Activated gamma-delta T cell treated with Interleukin-2 at 50 U/mL for 16 hours (primary cell): ENCODE data around the gene MRPS24.
"Not testable (repeated sequence)": the region's sequence is repeated elsewhere in the genome, so short reads cannot be mapped to it uniquely, and the experiment has no call there.

Experiments
- DNase-seq: peaks from one replicate; pipeline ENCODE4 v3.0.0-alpha.2; 2020

Gene MRPS24

DNA sequence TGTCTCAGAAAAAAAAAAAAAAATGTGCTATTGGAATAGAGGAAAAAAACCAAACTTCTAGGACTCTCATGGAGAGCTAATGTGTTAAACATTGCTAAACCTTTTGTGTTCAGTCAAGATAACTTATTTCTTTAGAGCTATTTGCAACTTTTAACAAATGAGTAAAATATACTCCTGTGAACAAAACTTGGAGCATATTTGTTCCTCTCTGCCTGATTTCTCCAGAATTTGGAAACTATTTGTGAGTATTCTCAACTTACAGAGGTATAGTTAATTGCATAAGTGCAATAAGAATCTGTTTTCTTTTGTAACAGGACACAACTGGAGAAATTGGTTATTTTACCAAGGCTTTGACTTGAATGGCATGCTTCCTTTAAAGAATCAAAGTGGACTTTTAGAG, 38.4 kb downstream of the MRPS24 start:
- DNase-seq = not testable (repeated sequence)

DNA sequence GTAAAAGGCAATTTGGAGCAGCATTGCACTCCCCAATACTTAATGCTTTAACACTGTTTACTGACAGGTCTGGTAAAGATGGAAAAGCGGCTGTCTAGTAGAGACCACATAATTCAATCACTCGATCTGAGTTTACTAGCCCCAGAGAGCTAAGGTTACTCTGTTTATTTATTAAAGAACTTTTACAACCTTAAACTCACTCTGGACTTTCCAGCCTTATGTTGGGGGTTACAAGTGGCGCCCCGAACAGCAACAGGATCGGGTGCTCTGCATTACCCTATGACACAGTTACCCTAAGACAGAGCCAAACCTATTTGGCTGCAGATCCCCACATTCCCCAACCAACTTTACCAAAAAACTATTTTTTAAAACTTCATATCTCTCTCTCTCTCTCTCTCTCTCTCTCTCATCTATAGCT, 43.9 kb downstream of the MRPS24 start:
- no peak for DNase-seq

DNA sequence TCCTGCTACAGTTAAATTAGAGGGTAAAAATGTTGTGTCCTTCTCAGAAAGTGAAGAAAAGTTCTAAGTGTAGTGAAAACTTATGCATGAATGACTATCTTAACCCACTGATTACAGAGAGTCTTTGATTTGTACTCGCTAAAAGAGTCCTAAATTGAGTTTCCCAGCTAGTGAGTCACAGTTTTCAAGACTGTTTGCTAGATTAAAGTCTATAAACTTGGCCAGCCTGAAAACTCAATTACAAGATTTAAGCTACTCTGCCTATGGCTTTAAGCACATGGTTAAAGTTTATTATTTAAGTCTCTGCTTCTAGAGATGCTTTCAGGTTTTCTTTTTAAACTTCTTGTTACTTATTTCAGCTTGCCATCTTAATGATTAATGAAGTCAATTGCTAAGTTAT, 44.4 kb downstream of the MRPS24 start:
- no peak for DNase-seq

GRCh38 chr7:43824513-43824912, 44.8 kb downstream of the MRPS24 start:
- not testable (repeated sequence) for DNase-seq

DNA sequence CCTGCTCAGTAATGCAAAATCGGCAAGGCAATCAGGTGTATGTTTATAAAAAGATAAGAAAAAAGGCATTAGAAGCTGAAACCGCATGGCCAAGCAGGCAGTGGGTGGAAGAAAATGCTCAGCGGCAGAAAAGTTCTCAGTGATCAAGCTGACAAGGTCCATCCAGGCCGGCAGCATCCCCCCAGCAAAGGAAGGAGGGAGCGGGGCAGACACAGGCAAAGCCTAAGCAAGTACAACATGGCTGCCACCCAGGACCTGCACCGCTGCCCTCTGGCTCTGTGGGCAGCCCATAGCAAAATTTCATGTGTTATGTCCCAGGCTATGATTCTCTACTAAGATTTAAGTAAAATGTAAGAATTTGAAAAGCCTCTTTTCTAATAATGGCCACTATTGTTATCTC, 45.4 kb downstream of the MRPS24 start:
- DNase-seq = no peak

GRCh38 chr7:43823425-43823824, 45.9 kb downstream of the MRPS24 start:
- DNase-seq = not testable (repeated sequence)
